Hepatocyte (in vitro differentiated cells): ENCODE data around the gene SLC22A23. TPM values are rescaled to one million over a fixed set of nuclear protein-coding genes. Genes with fewer than 3 reads are reported as not detected.

Experiments used
- DNase-seq: peaks from one replicate; pipeline ENCODE4 v3.0.0-alpha.2; 2016; ENCODE audit warnings: low spot score
- H2AFZ ChIP-seq: fragments of 200-600 bp; sonication (generic); 2 replicates; pipeline ENCODE4 v1.6.0; 2016; ENCODE audit warnings: antibody characterized with exemption, mild to moderate bottlenecking
- H3K27ac ChIP-seq: fragments of 200-600 bp; sonication (generic); 2 replicates; pipeline ENCODE4 v1.5.1; 2016; ENCODE audit warnings: mild to moderate bottlenecking
- H3K27me3 ChIP-seq: fragments of 200-600 bp; sonication (generic); 2 replicates; pipeline ENCODE4 v1.6.1; 2016
- H3K36me3 ChIP-seq: fragments of 200-600 bp; sonication (generic); replicated peaks from 2 replicates; pipeline ENCODE4 v1.5.1; 2016; ENCODE audit warnings: low read depth; ENCODE audit not compliant: insufficient read depth
- H3K4me1 ChIP-seq: fragments of 200-600 bp; sonication (generic); 2 replicates; pipeline ENCODE4 v1.5.1; 2016; ENCODE audit warnings: mild to moderate bottlenecking, moderate library complexity; ENCODE audit not compliant: insufficient read depth
- H3K4me2 ChIP-seq: fragments of 200-600 bp; sonication (generic); 2 replicates; pipeline ENCODE4 v1.6.0; 2016
- H3K4me3 ChIP-seq: fragments of 200-600 bp; sonication (generic); 2 replicates; pipeline ENCODE4 v1.5.1; 2016; ENCODE audit warnings: mild to moderate bottlenecking
- H3K79me2 ChIP-seq: fragments of 200-600 bp; sonication (generic); 2 replicates; pipeline ENCODE4 v1.6.0; 2017; ENCODE audit warnings: mild to moderate bottlenecking
- H3K9me2 ChIP-seq: fragments of 200-600 bp; sonication (generic); replicated peaks from 2 replicates; pipeline ENCODE4 v1.6.0; 2017; ENCODE audit warnings: mild to moderate bottlenecking; ENCODE audit not compliant: insufficient read depth
- H3K9me3 ChIP-seq: fragments of 200-600 bp; sonication (generic); 2 replicates; pipeline ENCODE4 v1.5.1; 2016; ENCODE audit warnings: low read depth, mild to moderate bottlenecking
- H4K20me1 ChIP-seq: fragments of 200-600 bp; sonication (generic); 2 replicates; pipeline ENCODE4 v1.6.0; 2016; ENCODE audit warnings: mild to moderate bottlenecking; ENCODE audit not compliant: insufficient read depth, poor library complexity, severe bottlenecking
- EZH2 ChIP-seq: fragments of 200-600 bp; sonication (generic); IDR thresholded peaks from 2 replicates; pipeline ENCODE4 v1.6.1; 2016; ENCODE audit warnings: antibody characterized with exemption, mild to moderate bottlenecking, borderline replicate concordance
- EZH2phosphoT487 ChIP-seq: fragments of 200-600 bp; sonication (generic); IDR thresholded peaks from one replicate; pipeline ENCODE4 v1.6.1; 2018; ENCODE audit warnings: antibody characterized with exemption, mild to moderate bottlenecking, low read depth, moderate library complexity; ENCODE audit not compliant: unreplicated experiment, severe bottlenecking
- WGBS: methylation state at CpG from one replicate; pipeline ENCODE4 v1.1.6; 2016; ENCODE audit warnings: low lambda C conversion rate; ENCODE audit errors: missing lambda C conversion rate; 5-methylcytosine and 5-hydroxymethylcytosine counted together
- polyA plus RNA-seq: library from polyadenylated mRNA; unstranded; fragments of >200 nt; fragmentation: Nextera tagmentation; extraction: Ambion mirVana; gene quantifications from 2 replicates; pipeline ENCODE4 v1.2.1, GENCODE V29; 2016
- total RNA-seq: library from RNA; depleted of rRNA; stranded (reverse); fragments of >200 nt; gene quantifications from 2 replicates; pipeline ENCODE4 v1.2.3, GENCODE V29; 2014
- TF ChIP-seq, protein P1 (sequence below): fragments of 200-600 bp; sonication (generic); IDR thresholded peaks from 2 replicates; pipeline ENCODE4 v1.5.1; 2016; ENCODE audit warnings: antibody characterized with exemption, mild to moderate bottlenecking; ENCODE audit not compliant: poor library complexity

SLC22A23 gene
- total and polyA plus RNA-seq, 2 experiments from 2014 or later, result 14.3 to 14.8 TPM

DNA sequence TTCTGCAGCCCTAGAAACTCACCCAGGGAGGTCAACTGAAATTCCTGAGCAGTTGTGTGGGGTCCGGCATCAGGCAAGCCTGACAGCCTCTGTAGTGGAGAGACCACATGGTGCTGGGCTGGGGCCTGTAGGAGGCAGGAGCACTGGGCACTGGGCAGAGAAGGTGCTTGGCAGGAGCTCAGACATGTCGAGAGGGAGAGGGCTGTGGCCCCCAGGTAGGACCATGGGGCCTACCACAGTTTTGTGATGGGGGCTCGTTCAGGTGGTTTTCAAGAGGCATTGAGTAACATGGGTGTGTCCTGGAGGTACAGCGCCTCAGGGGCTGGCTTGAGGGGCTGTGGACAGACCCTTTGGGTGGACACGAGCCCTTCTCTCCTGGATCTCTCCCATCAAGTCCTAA, 15.9 kb downstream of the SLC22A23 start:
- 97% methylated on average over 5 of the region's 5 CpGs for WGBS
- Histone ChIP-seq H3K79me2 (peaks cover 58% of the 10 kb centered on the region), H2AFZ (no peak overlapping the region), H3K4me1 (peaks cover 34% of the 10 kb centered on the region), H3K4me3 (no peak overlapping the region), H3K27me3 (no peaks in the 10 kb centered on the region), H3K27ac (no peak overlapping the region), H4K20me1 (no peaks in the 10 kb centered on the region), H3K4me2 (no peak overlapping the region), H3K36me3 (no peaks in the 10 kb centered on the region), H3K9me2 (no peaks in the 10 kb centered on the region), H3K9me3 (no peaks in the 10 kb centered on the region)
- no peak for DNase-seq
- TF ChIP-seq, protein P1, sequence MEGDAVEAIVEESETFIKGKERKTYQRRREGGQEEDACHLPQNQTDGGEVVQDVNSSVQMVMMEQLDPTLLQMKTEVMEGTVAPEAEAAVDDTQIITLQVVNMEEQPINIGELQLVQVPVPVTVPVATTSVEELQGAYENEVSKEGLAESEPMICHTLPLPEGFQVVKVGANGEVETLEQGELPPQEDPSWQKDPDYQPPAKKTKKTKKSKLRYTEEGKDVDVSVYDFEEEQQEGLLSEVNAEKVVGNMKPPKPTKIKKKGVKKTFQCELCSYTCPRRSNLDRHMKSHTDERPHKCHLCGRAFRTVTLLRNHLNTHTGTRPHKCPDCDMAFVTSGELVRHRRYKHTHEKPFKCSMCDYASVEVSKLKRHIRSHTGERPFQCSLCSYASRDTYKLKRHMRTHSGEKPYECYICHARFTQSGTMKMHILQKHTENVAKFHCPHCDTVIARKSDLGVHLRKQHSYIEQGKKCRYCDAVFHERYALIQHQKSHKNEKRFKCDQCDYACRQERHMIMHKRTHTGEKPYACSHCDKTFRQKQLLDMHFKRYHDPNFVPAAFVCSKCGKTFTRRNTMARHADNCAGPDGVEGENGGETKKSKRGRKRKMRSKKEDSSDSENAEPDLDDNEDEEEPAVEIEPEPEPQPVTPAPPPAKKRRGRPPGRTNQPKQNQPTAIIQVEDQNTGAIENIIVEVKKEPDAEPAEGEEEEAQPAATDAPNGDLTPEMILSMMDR, result no peak
- no peak for TF ChIP-seq EZH2
- TF ChIP-seq EZH2phosphoT487, result no peak

DNA sequence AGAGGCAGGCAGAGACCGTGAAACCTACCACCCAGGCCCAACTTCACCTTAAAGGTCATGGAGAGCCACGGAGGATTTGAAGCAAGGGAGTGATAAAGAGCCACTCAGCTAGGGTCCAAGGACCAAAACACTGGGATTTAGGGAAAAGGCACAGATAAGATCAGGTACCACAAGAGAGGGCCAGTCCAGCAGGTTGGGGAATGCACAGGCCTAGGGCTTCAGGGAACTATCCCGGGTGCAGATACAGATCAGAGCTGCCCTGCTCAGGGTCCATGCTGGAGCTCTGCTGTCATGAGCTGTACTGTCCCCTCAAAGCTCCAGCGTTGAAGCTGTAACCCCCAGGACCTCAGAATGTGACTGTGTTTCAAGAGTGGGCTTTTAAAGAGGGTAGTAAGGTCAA, 16.9 kb downstream of the SLC22A23 start:
- peaks cover 33% of the 10 kb centered on the region for H3K4me1 ChIP-seq
- H3K9me3 ChIP-seq, result no peaks in the 10 kb centered on the region
- H3K4me3 ChIP-seq, result no peak overlapping the region
- H3K27me3 ChIP-seq, result no peaks in the 10 kb centered on the region
- H3K79me2 ChIP-seq, result peaks cover 55% of the 10 kb centered on the region
- no peak overlapping the region for H3K4me2 ChIP-seq
- TF ChIP-seq EZH2, result no peak
- TF ChIP-seq, protein P1, result no peak
- no peak for TF ChIP-seq EZH2phosphoT487
- no peak overlapping the region for H3K27ac ChIP-seq
- no peak for DNase-seq
- H3K36me3 ChIP-seq, result no peaks in the 10 kb centered on the region
- H3K9me2 ChIP-seq, result no peaks in the 10 kb centered on the region
- 33% methylated on average over 4 of the region's 4 CpGs for WGBS
- H2AFZ ChIP-seq, result no peak overlapping the region
- H4K20me1 ChIP-seq, result no peaks in the 10 kb centered on the region

DNA sequence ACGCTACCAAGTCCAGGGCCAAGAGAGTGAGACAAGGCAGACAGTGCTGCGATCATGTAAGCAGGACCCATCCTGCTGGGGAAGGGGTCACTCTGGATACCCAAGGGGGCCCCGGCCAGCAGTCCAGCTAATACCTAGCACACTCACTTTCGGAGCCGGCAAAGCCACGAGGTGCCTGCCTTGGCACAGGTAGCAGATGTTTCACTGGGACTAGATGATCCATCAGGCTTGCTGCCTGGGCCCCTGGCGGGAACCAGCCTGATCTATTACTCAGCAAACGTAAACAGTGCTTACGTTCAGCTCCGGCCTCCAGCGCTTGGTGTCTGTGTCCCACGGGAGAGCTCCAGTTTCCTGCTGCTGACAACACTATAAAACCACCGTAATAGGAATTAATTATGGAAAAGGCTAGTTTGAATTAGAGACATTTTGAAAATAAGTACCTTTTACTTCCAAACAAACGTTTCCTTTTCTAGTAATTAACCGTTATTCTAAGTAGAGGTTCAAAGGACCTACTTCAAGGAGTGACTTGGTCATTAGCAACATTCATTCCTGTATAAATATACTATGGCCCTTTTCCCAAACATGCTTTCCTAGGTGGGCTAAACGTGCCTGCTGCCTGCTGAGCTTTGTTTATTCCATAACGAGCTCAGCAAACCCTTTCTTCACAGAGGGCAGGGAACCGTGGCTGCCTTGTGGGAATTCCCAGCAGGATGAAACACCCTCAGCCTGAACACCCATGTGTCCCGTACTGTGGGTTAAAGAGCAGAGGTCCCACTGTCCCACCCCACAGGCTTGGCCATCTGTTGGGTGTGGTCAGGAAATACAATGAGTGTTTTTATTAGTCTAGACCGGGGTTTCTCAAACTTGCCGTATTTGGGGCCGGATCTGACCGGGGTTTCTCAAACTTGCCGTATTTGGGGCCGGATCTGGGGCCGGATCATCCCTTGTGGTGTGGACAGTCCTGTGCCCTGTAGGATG, 18.4 kb downstream of the SLC22A23 start:
- peaks cover 55% of the 10 kb centered on the region for H3K79me2 ChIP-seq
- whole genome bisulfite sequencing, result 43% methylated on average over 26 of the region's 26 CpGs
- no peaks in the 10 kb centered on the region for H3K36me3 ChIP-seq
- H4K20me1 ChIP-seq, result peaks cover 4% of the 10 kb centered on the region
- TF ChIP-seq EZH2phosphoT487 (no peak), EZH2 (no peak)
- TF ChIP-seq, protein P1, result no peak
- peak overlapping the region; percentile 63 for H3K27ac ChIP-seq
- H3K9me2 ChIP-seq, result no peaks in the 10 kb centered on the region
- no peak overlapping the region for H2AFZ ChIP-seq
- H3K27me3 ChIP-seq, result no peaks in the 10 kb centered on the region
- H3K4me3 ChIP-seq, result no peak overlapping the region
- H3K4me1 ChIP-seq, result peaks cover 20% of the 10 kb centered on the region
- H3K4me2 ChIP-seq, result peak overlapping the region; percentile 41
- no peaks in the 10 kb centered on the region for H3K9me3 ChIP-seq
- peak; percentile 72 for DNase-seq
